Suprapubic skin (tissue), 4 donors: ENCODE data around the gene RUNX1.

Experiments
- CTCF ChIP-seq, 2 donors: fragments of 200-600 bp in 1 of 2; fragments of 450-650 bp in 1 of 2; sonication (generic) in 1 of 2; IDR thresholded peaks; one replicate each; pipeline ENCODE4 v1.5.1; 2016 to 2019; ENCODE audit warnings: antibody characterized with exemption in 2 of 2, mild to moderate bottlenecking in 1 of 2, moderate library complexity in 1 of 2
- EP300 ChIP-seq: sonication (generic); formaldehyde crosslinking; IDR thresholded peaks from one replicate; pipeline ENCODE4 v1.6.1; 2017; ENCODE audit warnings: antibody characterized with exemption
- POLR2A ChIP-seq, 2 donors: fragments of 450-650 bp; IDR thresholded peaks; one replicate each; pipeline ENCODE4 v1.6.1; 2017; ENCODE audit warnings: antibody characterized with exemption in 2 of 2, mild to moderate bottlenecking in 2 of 2, moderate library complexity in 2 of 2
- POLR2AphosphoS5 ChIP-seq, 3 donors: sonication (generic); formaldehyde crosslinking; IDR thresholded peaks; one replicate each; pipeline ENCODE4 v1.6.1; 2017; ENCODE audit warnings: antibody characterized with exemption in 3 of 3

- TF ChIP-seq EP300: no peak
- no peak for TF ChIP-seq POLR2A (IDR thresholded peaks at IDR 0.05)
- no peak for TF ChIP-seq CTCF (IDR thresholded peaks at IDR 0.05)
- no peak for TF ChIP-seq POLR2AphosphoS5 (IDR thresholded peaks at IDR 0.05)
Observed at GRCh38 chr21:35020902-35021301, 28.2 kb downstream of the RUNX1 start.
